ENCODE data around the gene BCDIN3D. TPM values are rescaled to one million over a fixed set of nuclear protein-coding genes. Genes with fewer than 3 reads are reported as not detected.

The BCDIN3D gene
- total and polyA plus RNA-seq, 8 donors, result 0.58 to 14.7 (median 2.6) TPM; not detected in 1

DNA sequence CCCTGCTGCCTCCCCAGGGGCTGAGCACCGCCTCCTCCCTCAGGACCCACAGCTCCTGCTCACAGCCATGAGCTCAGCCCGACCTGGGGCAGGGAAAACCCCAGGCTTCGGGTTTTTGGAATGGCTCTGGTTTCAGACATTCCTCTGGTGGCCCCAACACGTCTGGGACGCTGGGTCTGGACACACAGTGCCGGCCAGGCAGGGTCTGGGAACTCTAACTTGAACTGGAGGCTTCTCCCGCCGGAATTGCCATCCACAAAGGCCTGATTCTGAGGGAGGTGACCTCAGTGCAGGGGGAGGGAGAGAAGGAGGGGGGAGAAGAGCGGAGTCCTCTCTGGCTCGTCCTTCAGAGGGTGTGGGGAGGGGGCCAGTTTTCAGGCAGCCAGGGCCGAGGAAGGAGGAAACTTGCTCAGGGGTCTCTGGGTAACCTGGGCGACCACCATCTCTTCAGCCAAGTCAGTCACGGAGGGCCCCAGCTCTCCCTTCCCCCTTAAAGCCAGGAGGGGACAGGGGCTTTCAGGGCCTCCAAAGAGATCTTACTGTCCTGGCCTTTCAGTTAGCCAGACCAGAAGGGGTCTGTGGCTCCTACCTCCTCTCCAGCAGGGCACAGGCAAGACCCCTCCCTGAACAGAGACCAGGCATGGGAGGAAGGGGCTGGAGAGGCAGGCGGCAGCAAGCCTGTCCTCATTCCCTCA, 34.1 kb downstream of the BCDIN3D start:
- no peak for TF ChIP-seq EP300 (IDR thresholded peaks at IDR 0.05)
- TF ChIP-seq POLR2AphosphoS5 (IDR thresholded peaks at IDR 0.05), result no peak
- TF ChIP-seq, protein P1, sequence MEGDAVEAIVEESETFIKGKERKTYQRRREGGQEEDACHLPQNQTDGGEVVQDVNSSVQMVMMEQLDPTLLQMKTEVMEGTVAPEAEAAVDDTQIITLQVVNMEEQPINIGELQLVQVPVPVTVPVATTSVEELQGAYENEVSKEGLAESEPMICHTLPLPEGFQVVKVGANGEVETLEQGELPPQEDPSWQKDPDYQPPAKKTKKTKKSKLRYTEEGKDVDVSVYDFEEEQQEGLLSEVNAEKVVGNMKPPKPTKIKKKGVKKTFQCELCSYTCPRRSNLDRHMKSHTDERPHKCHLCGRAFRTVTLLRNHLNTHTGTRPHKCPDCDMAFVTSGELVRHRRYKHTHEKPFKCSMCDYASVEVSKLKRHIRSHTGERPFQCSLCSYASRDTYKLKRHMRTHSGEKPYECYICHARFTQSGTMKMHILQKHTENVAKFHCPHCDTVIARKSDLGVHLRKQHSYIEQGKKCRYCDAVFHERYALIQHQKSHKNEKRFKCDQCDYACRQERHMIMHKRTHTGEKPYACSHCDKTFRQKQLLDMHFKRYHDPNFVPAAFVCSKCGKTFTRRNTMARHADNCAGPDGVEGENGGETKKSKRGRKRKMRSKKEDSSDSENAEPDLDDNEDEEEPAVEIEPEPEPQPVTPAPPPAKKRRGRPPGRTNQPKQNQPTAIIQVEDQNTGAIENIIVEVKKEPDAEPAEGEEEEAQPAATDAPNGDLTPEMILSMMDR (IDR thresholded peaks at IDR 0.05), result no peak
- no peak for TF ChIP-seq POLR2A (IDR thresholded peaks at IDR 0.05)

DNA sequence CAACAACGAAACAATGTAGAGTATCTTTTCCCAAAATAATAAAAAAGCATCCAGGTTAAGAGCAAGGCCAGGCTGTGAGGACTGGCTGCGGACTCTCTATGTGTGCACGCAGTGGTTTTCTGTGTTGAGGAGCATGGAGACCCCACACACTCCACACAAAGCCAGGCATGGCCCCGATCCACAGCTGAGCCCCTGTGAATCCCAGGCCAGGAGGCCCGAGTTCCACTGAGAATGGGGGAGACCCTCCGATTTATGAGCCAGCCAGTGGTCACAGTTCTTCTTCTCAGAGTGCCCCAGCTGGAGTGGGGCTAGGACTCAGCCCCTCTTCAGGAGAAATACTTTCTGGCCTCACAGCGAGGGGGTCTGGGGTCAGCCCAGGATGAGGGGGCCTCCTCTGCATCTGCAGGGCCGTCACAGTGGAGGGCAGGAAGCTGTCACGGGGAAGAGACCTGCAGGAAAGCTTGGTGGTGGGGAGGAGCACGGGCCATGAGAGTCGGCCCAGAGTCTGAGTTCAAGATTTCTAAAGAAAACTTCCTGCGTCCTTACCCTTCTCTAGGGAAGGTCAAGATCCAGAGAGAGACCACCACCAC, 34.8 kb downstream of the BCDIN3D start:
- H3K27me3 ChIP-seq, result no peaks in the 10 kb centered on the region
- H3K9me3 ChIP-seq, result no peaks in the 10 kb centered on the region
- DNase-seq, result no peak
- no peak overlapping the region for H3K4me3 ChIP-seq
- intact Hi-C loops (cut with DNase I; ENCODE audit: low total_unique reads), result no loop called here
- WGBS, 5 donors, result 79 to 89% (median 87%) methylated on average over 10 to 12 of the region's 12 CpGs
- peaks cover 12 to 38% (median 34%) of the 10 kb centered on the region in 4 donors for H3K36me3 ChIP-seq
- peak overlapping the region in 3 of 5 donors; percentile 63 to 81 (median 76) for H3K27ac ChIP-seq
- TF ChIP-seq, protein P1 (IDR thresholded peaks at IDR 0.05), result no peak
- TF ChIP-seq POLR2AphosphoS5 (IDR thresholded peaks at IDR 0.05), result no peak
- TF ChIP-seq EP300 (IDR thresholded peaks at IDR 0.05), result no peak
- TF ChIP-seq POLR2A (IDR thresholded peaks at IDR 0.05), result no peak
- H3K4me1 ChIP-seq, result peaks cover 8 to 35% (median 21%) of the 10 kb centered on the region in 4 donors

More for the DNA sequence above, 34.1 kb downstream of the BCDIN3D start:
- intact Hi-C loops (cut with DNase I; ENCODE audit: low total_unique reads), result no loop called here
- peak overlapping the region; percentile 43 to 81 (median 63) for H3K27ac ChIP-seq
- peak in 1 of 2 donors; percentile 70 for DNase-seq
- no peaks in the 10 kb centered on the region for H3K9me3 ChIP-seq
- H3K4me3 ChIP-seq, result no peak overlapping the region
- 60 to 80% (median 73%) methylated on average over 11 to 14 of the region's 14 CpGs for WGBS, 5 donors
- H3K36me3 ChIP-seq, result peaks cover 10 to 31% (median 27%) of the 10 kb centered on the region in 4 donors
- peaks cover 8 to 35% (median 21%) of the 10 kb centered on the region in 4 donors for H3K4me1 ChIP-seq
- no peaks in the 10 kb centered on the region for H3K27me3 ChIP-seq

DNA sequence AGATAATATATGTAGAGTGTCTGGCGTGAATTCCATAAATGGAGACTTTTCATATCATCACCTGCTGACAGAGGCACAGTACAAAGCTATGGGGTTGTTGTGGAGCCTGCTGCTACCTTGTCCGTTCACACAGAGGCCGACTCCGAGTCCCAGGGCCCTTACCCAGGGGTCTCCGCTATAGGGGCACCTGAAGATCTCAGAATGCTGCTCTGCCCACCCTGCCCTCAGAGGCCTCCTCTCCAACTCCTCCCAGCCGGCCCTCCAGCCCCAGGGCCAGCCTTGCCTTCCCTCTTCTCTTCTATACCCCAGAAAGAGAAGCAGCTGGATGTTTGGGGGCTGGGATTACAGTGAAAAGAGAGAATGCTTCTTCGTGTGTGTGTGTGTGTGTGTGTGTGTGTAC, 36.0 kb downstream of the BCDIN3D start:
- Histone ChIP-seq H3K27me3 (no peaks in the 10 kb centered on the region), H3K27ac (no peak overlapping the region), H3K4me3 (no peak overlapping the region), H3K4me1 (peaks cover 8 to 35% (median 21%) of the 10 kb centered on the region in 4 donors), H3K9me3 (no peaks in the 10 kb centered on the region), H3K36me3 (peaks cover 24 to 51% (median 46%) of the 10 kb centered on the region in 4 donors)
- 84 to 91% (median 89%) methylated on average over 7 of the region's 7 CpGs for WGBS, 5 donors
- intact Hi-C loops (cut with DNase I; ENCODE audit: low total_unique reads), result no loop called here
- no peak for DNase-seq
- no peak for TF ChIP-seq EP300 (IDR thresholded peaks at IDR 0.05)
- TF ChIP-seq POLR2A (IDR thresholded peaks at IDR 0.05), result no peak
- TF ChIP-seq, protein P1 (IDR thresholded peaks at IDR 0.05), result no peak
- no peak for TF ChIP-seq POLR2AphosphoS5 (IDR thresholded peaks at IDR 0.05)

DNA sequence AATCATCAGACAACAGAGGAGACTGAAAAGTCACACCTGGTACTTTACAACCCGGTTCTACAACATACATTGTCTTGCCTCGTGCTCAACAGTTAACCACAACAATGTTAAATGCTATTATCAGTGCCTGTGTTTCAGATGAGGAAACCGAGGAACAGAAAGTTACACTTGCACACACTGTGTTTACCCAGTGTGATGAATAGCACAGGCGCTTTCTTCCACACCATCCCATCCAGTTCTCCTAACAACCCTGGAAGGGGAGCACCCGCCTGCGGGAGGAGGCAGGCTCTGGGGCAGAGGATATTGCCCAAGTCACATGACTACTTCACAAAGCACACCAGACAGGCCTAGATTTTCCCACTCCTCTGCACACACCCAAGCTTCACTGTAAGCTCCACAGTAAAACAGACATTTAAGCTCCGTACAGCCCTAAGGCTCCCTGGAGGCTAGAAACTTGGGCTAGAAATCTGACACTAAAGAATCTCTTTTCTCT, 36.5 kb downstream of the BCDIN3D start:
- TF ChIP-seq POLR2A (IDR thresholded peaks at IDR 0.05) (no peak), EP300 (IDR thresholded peaks at IDR 0.05) (no peak), POLR2AphosphoS5 (IDR thresholded peaks at IDR 0.05) (no peak)
- TF ChIP-seq, protein P1 (IDR thresholded peaks at IDR 0.05), result no peak
- no peak for DNase-seq
- Histone ChIP-seq H3K36me3 (peaks cover 25 to 56% (median 51%) of the 10 kb centered on the region in 4 donors), H3K4me1 (peaks cover 8 to 35% (median 20%) of the 10 kb centered on the region in 4 donors), H3K27me3 (no peaks in the 10 kb centered on the region), H3K9me3 (no peaks in the 10 kb centered on the region), H3K27ac (no peak overlapping the region), H3K4me3 (no peak overlapping the region)
- WGBS, 5 donors, result 83 to 89% (median 85%) methylated on average over 7 of the region's 7 CpGs
- intact Hi-C loops (cut with DNase I; ENCODE audit: low total_unique reads), result no loop called here
